Left lung (tissue), 10 donors: ENCODE data around the gene IRGC. TPM values are rescaled to one million over a fixed set of nuclear protein-coding genes. Genes with fewer than 3 reads are reported as not detected.

Experiments used
- ATAC-seq: fragments of 200-7000 bp; cut with Tn5 transposase; one replicate; pipeline ENCODE4 v1.9.1; 2020; ENCODE audit warnings: moderate library complexity
- DNase-seq, 4 donors: peaks; one replicate each; pipeline ENCODE4 v3.0.0-alpha.2; 2013 to 2020
- H3K27ac ChIP-seq, 2 donors: fragments of 200-600 bp; sonication (generic) in 1 of 2; one replicate each; pipeline versions ENCODE4 v1.5.0 to v1.8.0; 2020 to 2021
- H3K27me3 ChIP-seq, 2 donors: fragments of 200-600 bp; sonication (generic) in 1 of 2; one replicate each; pipeline versions ENCODE4 v1.5.0 to v1.8.0; 2020 to 2021
- H3K36me3 ChIP-seq, 2 donors: fragments of 200-600 bp; sonication (generic) in 1 of 2; one replicate each; pipeline versions ENCODE4 v1.5.0 to v1.8.0; 2020 to 2021
- H3K4me1 ChIP-seq, 2 donors: fragments of 200-600 bp; one replicate each; pipeline ENCODE4 v1.8.0; 2021
- H3K4me3 ChIP-seq, 2 donors: fragments of 200-600 bp; sonication (generic) in 1 of 2; one replicate each; pipeline versions ENCODE4 v1.5.0 to v1.8.0; 2020 to 2021; ENCODE audit warnings: mild to moderate bottlenecking in 1 of 2
- H3K9me3 ChIP-seq, 2 donors: fragments of 200-600 bp; sonication (generic) in 1 of 2; one replicate each; pipeline versions ENCODE4 v1.5.0 to v1.8.0; 2020 to 2021
- CTCF ChIP-seq, 2 donors: fragments of 200-600 bp; sonication (generic) in 1 of 2; IDR thresholded peaks; one replicate each; pipeline versions ENCODE4 v1.5.0 to v1.8.0; 2021; ENCODE audit warnings: antibody characterized with exemption in 2 of 2
- intact Hi-C, 2 donors: fragments of 100-400 bp; cut with DNase I; formaldehyde crosslinking; loops; one replicate each; pipeline versions ENCODE4 v1.11.2 to v1.14.2; 2022
- polyA plus RNA-seq, 6 donors: library from polyadenylated mRNA; unstranded; fragments of 120-200 nt; gene quantifications; one replicate each; pipeline ENCODE4 v1.2.1, GENCODE V29; 2013; ENCODE audit not compliant: insufficient read length in 6 of 6
- total RNA-seq, 2 donors: library from RNA; stranded (reverse); fragmentation: NEBNext Ultra II Directional; extraction: Animal tissue kit (Norgen Biotek cat#: 25700); gene quantifications; one replicate each; pipeline ENCODE4 v1.2.1, GENCODE V29; 2021
- donor health status: DM: no; HTN: yes; CAD: no.
- donor health status: DM: no; HTN: no; CAD: no.

IRGC gene
- total and polyA plus RNA-seq, 8 donors: not detected

GRCh38 chr19:43713208-43713607 lies 2.7 kb upstream of the IRGC start:
- intact Hi-C loops: no loop called here
- ATAC-seq: no peak

GRCh38 chr19:43718627-43719377 lies 2.9 kb downstream of the IRGC start:
- no peak for TF ChIP-seq CTCF (IDR thresholded peaks at IDR 0.05)
- DNase-seq (no peak), ATAC-seq (no peak)
- Histone ChIP-seq H3K27me3 (no peaks in the 10 kb centered on the region), H3K27ac (no peak overlapping the region), H3K9me3 (no peaks in the 10 kb centered on the region), H3K4me3 (no peak overlapping the region), H3K36me3 (no peaks in the 10 kb centered on the region), H3K4me1 (no peaks in the 10 kb centered on the region)
- intact Hi-C loops: no loop called here

More at GRCh38 chr19:43713208-43713607, 2.7 kb upstream of the IRGC start:
- TF ChIP-seq CTCF (IDR thresholded peaks at IDR 0.05): no peak
- Histone ChIP-seq H3K27me3 (peaks cover 0 to 8% of the 10 kb centered on the region in 2 donors), H3K36me3 (no peaks in the 10 kb centered on the region), H3K9me3 (peaks cover 0 to 12% of the 10 kb centered on the region in 2 donors), H3K4me1 (no peaks in the 10 kb centered on the region), H3K4me3 (no peak overlapping the region), H3K27ac (no peak overlapping the region)
- no peak for DNase-seq

- Histone ChIP-seq H3K27ac (no peak overlapping the region), H3K36me3 (no peaks in the 10 kb centered on the region), H3K27me3 (no peaks in the 10 kb centered on the region), H3K4me1 (no peaks in the 10 kb centered on the region), H3K4me3 (no peak overlapping the region), H3K9me3 (no peaks in the 10 kb centered on the region)
- intact Hi-C loops: no loop called here
- ATAC-seq (no peak), DNase-seq (no peak)
- no peak for TF ChIP-seq CTCF (IDR thresholded peaks at IDR 0.05)
These were observed 3.5 kb downstream of the IRGC start for GRCh38 chr19:43719378-43719868.

GRCh38 chr19:43719918-43720317 lies 4.0 kb downstream of the IRGC start:
- intact Hi-C loops: no loop called here
- no peaks in the 10 kb centered on the region for H3K36me3 ChIP-seq

More at GRCh38 chr19:43719918-43720317, 4.0 kb downstream of the IRGC start:
- Histone ChIP-seq H3K27me3 (no peaks in the 10 kb centered on the region), H3K4me3 (no peak overlapping the region), H3K9me3 (no peaks in the 10 kb centered on the region), H3K27ac (no peak overlapping the region), H3K4me1 (peaks cover 0 to under 1% of the 10 kb centered on the region in 2 donors)
- DNase-seq: no peak
- TF ChIP-seq CTCF (IDR thresholded peaks at IDR 0.05): no peak
- no peak for ATAC-seq
